B cell (primary cell): ENCODE measurements around the gene ETV3L.

ENCODE experiments used
- CTCF ChIP-seq: fragments of 200-600 bp; IDR thresholded peaks from one replicate; pipeline ENCODE4 v1.8.0; 2022; ENCODE audit warnings: antibody characterized with exemption, mild to moderate bottlenecking
- EZH2 ChIP-seq: IDR thresholded peaks from 2 replicates; pipeline ENCODE4 v1.6.1; 2012; ENCODE audit warnings: borderline replicate concordance, low read depth, mild to moderate bottlenecking, moderate library complexity, low read length; ENCODE audit not compliant: insufficient read depth, poor library complexity, severe bottlenecking

- TF ChIP-seq EZH2 (no peak), CTCF (no peak)
Observed at GRCh38 chr1:157105298-157105987, 5.8 kb upstream of the ETV3L start.
